HEK293 (cell line): ENCODE results near the gene CEP57L1.
A peak's percentile ranks its signal among the peaks of the same experiment; 100 is the strongest.
"Not testable (repeated sequence)": the region's sequence is repeated elsewhere in the genome, so short reads cannot be mapped to it uniquely, and the experiment has no call there.

Experiments used
- CTCF ChIA-PET: fragments of 350-600 bp; formaldehyde crosslinking; extraction: SDS; loops from one replicate; lab custom pipeline; 2021; ENCODE audit warnings: antibody characterized with exemption; lab: Yijun Ruan, JAX
- POLR2A ChIA-PET: fragments of 300-600 bp; formaldehyde crosslinking; extraction: SDS; loops from one replicate; lab custom pipeline; 2020; ENCODE audit warnings: antibody characterized with exemption, inconsistent platforms; lab: Yijun Ruan, JAX
- H3K27ac ChIP-seq: fragments of 200-500 bp; sonication (Bioruptor generic); 2 replicates; pipeline ENCODE4 v1.5.1; 2014; ENCODE audit warnings: low read depth, low read length, control low read depth, inconsistent platforms; ENCODE audit errors: extremely low read depth
- H3K36me3 ChIP-seq, 2 experiments: fragments of 200-500 bp in 1 of 2; sonication (Bioruptor generic) in 1 of 2; 1 replicate in 1 of 2; 2 replicates in 1 of 2; pipeline ENCODE4 v1.5.1; 2014 to 2017; ENCODE audit warnings: inconsistent platforms in 2 of 2, low read length in 2 of 2; ENCODE audit not compliant: control insufficient read depth in 2 of 2, insufficient read depth in 1 of 2
- H3K4me1 ChIP-seq: fragments of 200-500 bp; sonication (Bioruptor generic); 2 replicates; pipeline ENCODE4 v1.5.1; 2014; ENCODE audit warnings: mild to moderate bottlenecking, low read length, inconsistent platforms; ENCODE audit not compliant: control insufficient read depth, insufficient read depth
- H3K4me3 ChIP-seq: 2 replicates; pipeline ENCODE4 v1.5.1; 2011; ENCODE audit warnings: low read depth, mild to moderate bottlenecking, control low read depth, low read length, moderate library complexity
- H3K9me3 ChIP-seq: fragments of 200-500 bp; sonication (Bioruptor generic); 2 replicates; pipeline ENCODE4 v1.5.1; 2014; ENCODE audit warnings: low read depth, low read length, inconsistent platforms; ENCODE audit not compliant: control insufficient read depth, insufficient read depth
- OSR2 ChIP-seq: fragments of 450-650 bp; formaldehyde crosslinking; IDR thresholded peaks from 2 replicates; pipeline ENCODE4 v1.5.1; 2016; ENCODE audit warnings: missing biosample characterization, missing genetic modification characterization
- PRDM1 ChIP-seq: fragments of 450-650 bp; formaldehyde crosslinking; IDR thresholded peaks from 2 replicates; pipeline ENCODE4; 2016; ENCODE audit warnings: missing biosample characterization, missing genetic modification characterization
- REST ChIP-seq: fragments of 450-650 bp; formaldehyde crosslinking; IDR thresholded peaks from 2 replicates; pipeline ENCODE4 v1.5.1; 2016; ENCODE audit warnings: missing biosample characterization, missing genetic modification characterization
- SALL2 ChIP-seq: fragments of 450-650 bp; formaldehyde crosslinking; IDR thresholded peaks from 2 replicates; pipeline ENCODE4 v1.5.0; 2017; ENCODE audit warnings: missing biosample characterization, mild to moderate bottlenecking, missing genetic modification characterization, borderline replicate concordance
- SETDB1 ChIP-seq: IDR thresholded peaks from one replicate; pipeline ENCODE4 v1.6.1; 2017; ENCODE audit warnings: mild to moderate bottlenecking, low read length, moderate library complexity, mixed read lengths; ENCODE audit not compliant: insufficient read length
- ZBTB7A ChIP-seq: fragments of 450-650 bp; formaldehyde crosslinking; IDR thresholded peaks from 2 replicates; pipeline ENCODE4 v1.5.1; 2016; ENCODE audit warnings: low read depth, missing biosample characterization, missing genetic modification characterization
- ZNF10 ChIP-seq: fragments of 450-650 bp; formaldehyde crosslinking; IDR thresholded peaks from 2 replicates; pipeline ENCODE4 v1.5.1; 2017; ENCODE audit warnings: missing biosample characterization, missing genetic modification characterization
- ZNF146 ChIP-seq: fragments of 450-650 bp; formaldehyde crosslinking; IDR thresholded peaks from 2 replicates; pipeline ENCODE4 v1.5.1; 2016; ENCODE audit warnings: missing biosample characterization, missing genetic modification characterization
- ZNF23 ChIP-seq: fragments of 450-650 bp; formaldehyde crosslinking; IDR thresholded peaks from 2 replicates; pipeline ENCODE4 v1.5.1; 2016; ENCODE audit warnings: missing biosample characterization, missing genetic modification characterization, borderline replicate concordance
- ZNF561 ChIP-seq: fragments of 450-650 bp; IDR thresholded peaks from 2 replicates; pipeline ENCODE4 v1.5.1; 2018; ENCODE audit warnings: missing biosample characterization, missing genetic modification characterization, borderline replicate concordance
- ZNF596 ChIP-seq: fragments of 450-650 bp; IDR thresholded peaks from 2 replicates; pipeline ENCODE4 v1.5.0; 2018; ENCODE audit warnings: missing biosample characterization, mild to moderate bottlenecking, missing genetic modification characterization, moderate library complexity
- ZNF610 ChIP-seq: fragments of 450-650 bp; formaldehyde crosslinking; IDR thresholded peaks from 2 replicates; pipeline ENCODE4 v1.5.1; 2016; ENCODE audit warnings: missing biosample characterization, missing genetic modification characterization, borderline replicate concordance
- ZNF658 ChIP-seq: fragments of 450-650 bp; formaldehyde crosslinking; IDR thresholded peaks from 2 replicates; pipeline ENCODE4; 2016; ENCODE audit warnings: missing biosample characterization, missing genetic modification characterization
- ZNF701 ChIP-seq: fragments of 450-650 bp; formaldehyde crosslinking; IDR thresholded peaks from 2 replicates; pipeline ENCODE4 v1.5.1; 2016; ENCODE audit warnings: missing biosample characterization, missing genetic modification characterization
- ZNF704 ChIP-seq: fragments of 450-650 bp; formaldehyde crosslinking; IDR thresholded peaks from 2 replicates; pipeline ENCODE4 v1.5.1; 2016; ENCODE audit warnings: missing biosample characterization, missing genetic modification characterization
- ZXDB ChIP-seq: fragments of 450-650 bp; formaldehyde crosslinking; IDR thresholded peaks from 2 replicates; pipeline ENCODE4 v1.5.1; 2016; ENCODE audit warnings: missing biosample characterization, missing genetic modification characterization
- TF ChIP-seq, protein P1 (sequence below): fragments of 450-650 bp; formaldehyde crosslinking; IDR thresholded peaks from 2 replicates; pipeline ENCODE4 v1.5.1; 2016; ENCODE audit warnings: missing biosample characterization, missing genetic modification characterization, borderline replicate concordance
- TF ChIP-seq, protein P2 (sequence below): fragments of 450-650 bp; formaldehyde crosslinking; IDR thresholded peaks from 2 replicates; pipeline ENCODE4 v1.5.1; 2016; ENCODE audit warnings: missing biosample characterization, missing genetic modification characterization

CEP57L1 gene

DNA sequence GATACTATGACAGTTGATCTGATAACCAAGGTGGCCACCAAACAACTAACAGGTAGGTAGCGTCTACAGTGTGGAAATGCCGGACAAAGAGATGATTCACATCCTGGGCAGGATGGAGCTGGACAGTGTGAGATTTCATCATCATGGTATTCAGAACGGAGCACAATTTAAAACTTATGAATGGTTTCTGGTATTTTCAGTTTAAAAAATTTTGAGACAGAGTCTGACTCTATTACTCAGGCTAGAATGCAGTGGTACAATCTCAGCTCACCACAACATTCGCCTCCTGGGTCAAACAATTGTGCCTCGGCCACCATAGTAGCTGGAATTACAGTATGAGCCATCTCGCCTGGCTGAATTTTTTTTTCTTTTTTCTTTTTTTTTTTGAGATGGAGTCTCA lies 43.8 kb downstream of the CEP57L1 start:
- ChIA-PET POLR2A (no interaction called here), CTCF (interaction anchor here (0.7 kb wide), 1 partner anchor 992 kb away, joined by 3 read pairs; no protein-coding TSS in a partner anchor)
- no peak for TF ChIP-seq ZNF10 (tag by site-specific recombination)
- no peak for TF ChIP-seq ZNF561 (tag by site-specific recombination)
- no peak for TF ChIP-seq ZNF610 (tag by site-specific recombination)
- no peak for TF ChIP-seq PRDM1 (tag by site-specific recombination)
- no peak for TF ChIP-seq ZNF658 (tag by site-specific recombination)
- TF ChIP-seq ZNF23 (tag by site-specific recombination), result no peak
- TF ChIP-seq ZBTB7A (tag by site-specific recombination), result no peak
- no peak for TF ChIP-seq ZNF596 (tag by site-specific recombination)
- TF ChIP-seq, protein P1, sequence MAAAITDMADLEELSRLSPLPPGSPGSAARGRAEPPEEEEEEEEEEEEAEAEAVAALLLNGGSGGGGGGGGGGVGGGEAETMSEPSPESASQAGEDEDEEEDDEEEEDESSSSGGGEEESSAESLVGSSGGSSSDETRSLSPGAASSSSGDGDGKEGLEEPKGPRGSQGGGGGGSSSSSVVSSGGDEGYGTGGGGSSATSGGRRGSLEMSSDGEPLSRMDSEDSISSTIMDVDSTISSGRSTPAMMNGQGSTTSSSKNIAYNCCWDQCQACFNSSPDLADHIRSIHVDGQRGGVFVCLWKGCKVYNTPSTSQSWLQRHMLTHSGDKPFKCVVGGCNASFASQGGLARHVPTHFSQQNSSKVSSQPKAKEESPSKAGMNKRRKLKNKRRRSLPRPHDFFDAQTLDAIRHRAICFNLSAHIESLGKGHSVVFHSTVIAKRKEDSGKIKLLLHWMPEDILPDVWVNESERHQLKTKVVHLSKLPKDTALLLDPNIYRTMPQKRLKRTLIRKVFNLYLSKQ (tag by site-specific recombination), result no peak
- no peak for TF ChIP-seq SALL2
- TF ChIP-seq ZNF146 (tag by site-specific recombination), result no peak
- no peak for TF ChIP-seq ZXDB (tag by site-specific recombination)
- TF ChIP-seq OSR2 (tag by site-specific recombination), result no peak
- TF ChIP-seq, protein P2, sequence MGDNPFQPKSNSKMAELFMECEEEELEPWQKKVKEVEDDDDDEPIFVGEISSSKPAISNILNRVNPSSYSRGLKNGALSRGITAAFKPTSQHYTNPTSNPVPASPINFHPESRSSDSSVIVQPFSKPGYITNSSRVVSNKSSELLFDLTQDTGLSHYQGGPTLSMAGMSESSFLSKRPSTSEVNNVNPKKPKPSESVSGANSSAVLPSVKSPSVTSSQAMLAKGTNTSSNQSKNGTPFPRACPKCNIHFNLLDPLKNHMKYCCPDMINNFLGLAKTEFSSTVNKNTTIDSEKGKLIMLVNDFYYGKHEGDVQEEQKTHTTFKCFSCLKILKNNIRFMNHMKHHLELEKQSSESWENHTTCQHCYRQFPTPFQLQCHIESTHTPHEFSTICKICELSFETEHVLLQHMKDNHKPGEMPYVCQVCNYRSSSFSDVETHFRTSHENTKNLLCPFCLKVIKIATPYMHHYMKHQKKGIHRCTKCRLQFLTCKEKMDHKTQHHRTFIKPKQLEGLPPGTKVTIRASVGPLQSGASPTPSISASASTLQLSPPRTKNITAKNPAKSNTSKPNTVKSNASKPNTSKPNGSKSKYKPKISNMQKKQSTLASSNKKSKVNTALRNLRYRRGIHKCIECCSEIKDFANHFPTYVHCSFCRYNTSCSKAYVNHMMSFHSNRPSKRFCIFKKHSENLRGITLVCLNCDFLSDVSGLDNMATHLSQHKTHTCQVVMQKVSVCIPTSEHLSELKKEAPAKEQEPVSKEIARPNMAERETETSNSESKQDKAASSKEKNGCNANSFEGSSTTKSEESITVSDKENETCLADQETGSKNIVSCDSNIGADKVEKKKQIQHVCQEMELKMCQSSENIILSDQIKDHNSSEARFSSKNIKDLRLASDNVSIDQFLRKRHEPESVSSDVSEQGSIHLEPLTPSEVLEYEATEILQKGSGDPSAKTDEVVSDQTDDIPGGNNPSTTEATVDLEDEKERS (tag by site-specific recombination), result no peak
- no peak for TF ChIP-seq ZNF704 (tag by site-specific recombination)
- no peak for TF ChIP-seq ZNF701
- H3K36me3 ChIP-seq, result peaks cover 9 to 12% of the 10 kb centered on the region in 2 experiments; a peak in 2 of 3 replicates
- H3K4me3 ChIP-seq, result no peak overlapping the region
- H3K4me1 ChIP-seq, result no peaks in the 10 kb centered on the region
- no peak overlapping the region for H3K27ac ChIP-seq
- H3K9me3 ChIP-seq, result no peaks in the 10 kb centered on the region

DNA sequence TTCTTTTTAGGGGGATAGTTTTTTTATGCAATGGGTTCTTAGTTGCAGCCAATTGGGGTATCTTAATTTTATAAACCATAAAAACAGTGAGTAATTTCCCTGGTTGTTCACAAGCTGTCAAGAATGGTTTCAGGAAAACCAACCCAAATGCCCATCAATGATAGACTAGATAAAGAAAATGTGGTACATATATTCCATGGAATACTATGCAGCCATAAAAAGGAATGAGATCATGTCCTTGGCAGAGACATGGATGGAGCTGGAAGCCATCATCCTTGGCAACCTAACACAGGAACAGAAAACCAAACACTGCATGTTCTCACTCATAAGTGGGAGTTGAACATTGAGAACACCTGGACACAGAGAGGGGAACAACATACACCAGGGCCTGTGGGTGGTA lies 46.8 kb downstream of the CEP57L1 start:
- H3K9me3 ChIP-seq, H3K4me3 ChIP-seq, CTCF ChIA-PET, H3K27ac ChIP-seq: not testable (repeated sequence)
- H3K36me3 ChIP-seq, result peaks cover 9 to 12% of the 10 kb centered on the region in 2 experiments; a peak in 2 of 3 replicates
- TF ChIP-seq ZNF146 (tag by site-specific recombination) (peak; percentile 94), SETDB1 (peak; percentile 24)
- TF ChIP-seq, all 188 proteins: peak for 2; not testable (repeated sequence) for 186
- POLR2A ChIA-PET, H3K4me1 ChIP-seq: not testable (repeated sequence)

DNA sequence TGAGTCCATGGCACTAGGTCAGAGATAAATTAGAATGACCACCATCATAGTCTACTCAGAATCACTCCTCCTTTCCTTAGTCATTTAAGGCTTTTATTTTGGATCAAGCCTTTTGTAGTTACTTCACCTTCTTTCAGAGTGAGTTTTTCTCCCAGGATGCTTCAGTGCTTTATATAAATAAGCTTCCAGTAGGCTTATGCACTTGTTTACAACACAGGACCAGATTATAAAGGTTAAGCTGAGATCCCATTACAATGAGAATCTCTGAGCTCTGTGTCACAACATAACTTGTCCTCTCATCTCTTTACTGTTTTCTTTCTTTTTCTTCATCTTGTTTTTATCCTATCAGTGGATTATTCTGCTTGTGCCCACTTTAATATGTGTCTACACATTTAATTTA lies 47.9 kb downstream of the CEP57L1 start:
- Histone ChIP-seq H3K4me3 (no peak overlapping the region), H3K27ac (no peak overlapping the region), H3K9me3 (no peaks in the 10 kb centered on the region), H3K36me3 (peaks cover 9 to 17% of the 10 kb centered on the region in 2 experiments; a peak in 2 of 3 replicates), H3K4me1 (no peaks in the 10 kb centered on the region)
- no peak for TF ChIP-seq REST (tag by site-specific recombination)
- ChIA-PET POLR2A (no interaction called here), CTCF (interaction anchor here (0.6 to 1.7 kb wide), 4 partner anchors 14 to 589 kb away, joined by 3 to 5 read pairs (median 4); no protein-coding TSS in a partner anchor)
